ENCODE data around the gene MALSU1. TPM values are rescaled to one million over a fixed set of nuclear protein-coding genes. Genes with fewer than 3 reads are reported as not detected.
A peak's percentile ranks its signal among the peaks of the same experiment; 100 is the strongest.

The MALSU1 gene
- total RNA-seq, 2 donors from 2014 or later = 26.2 to 30.5 TPM

DNA sequence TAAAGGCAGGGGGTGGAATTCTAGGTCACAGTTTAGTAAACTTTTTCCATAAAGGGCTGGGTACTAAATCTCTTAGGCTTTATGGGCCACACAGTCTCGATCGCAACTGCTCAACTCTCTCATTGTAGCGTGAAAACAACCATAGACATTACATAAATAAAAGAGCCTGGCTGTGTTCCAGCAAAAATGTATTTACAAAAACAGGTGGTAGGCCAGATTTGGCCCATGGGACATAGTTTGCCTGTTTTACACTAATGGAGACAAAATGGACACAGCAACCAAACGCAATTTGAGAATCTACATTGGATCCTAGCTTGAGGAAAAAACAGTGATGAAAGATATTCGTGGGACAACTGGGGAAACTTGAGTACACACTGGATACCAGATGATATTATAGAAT is 23.2 kb upstream of the MALSU1 start:
- Mint-ChIP-seq H3K27ac (no peak overlapping the region), H3K4me1 (peaks cover 12% of the 10 kb centered on the region), H3K27me3 (peaks cover 10% of the 10 kb centered on the region), H3K4me3 (no peak overlapping the region), H3K36me3 (ENCODE audit: low read depth) (no peaks in the 10 kb centered on the region)
- DNase-seq = no peak
- no peak for ATAC-seq
- no peaks in the 10 kb centered on the region for H3K9me3 ChIP-seq (ENCODE audit: control insufficient read depth, low read length, poor library complexity, severe bottlenecking)

DNA sequence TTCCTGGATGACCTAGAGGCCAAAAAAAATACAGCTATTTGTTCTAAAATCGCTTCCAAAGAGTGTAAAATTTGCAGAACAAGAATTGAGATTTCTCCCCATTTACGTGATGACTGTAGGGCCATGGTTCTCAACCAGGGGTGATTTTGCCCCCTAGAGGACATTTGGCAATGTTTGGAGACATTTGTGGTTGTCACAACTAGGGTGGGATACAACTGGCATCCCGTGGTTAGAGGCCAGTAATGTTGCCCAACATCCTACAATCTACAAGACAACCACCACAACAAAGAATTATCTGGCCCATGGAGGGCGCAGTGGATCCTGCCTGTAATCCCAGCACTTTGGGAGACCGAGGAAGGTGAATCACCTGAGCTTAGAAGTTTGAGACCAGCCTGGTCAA is 22.8 kb upstream of the MALSU1 start:
- H3K36me3 Mint-ChIP-seq (ENCODE audit: low read depth) = no peaks in the 10 kb centered on the region
- H3K27ac Mint-ChIP-seq = no peak overlapping the region
- peaks cover 6% of the 10 kb centered on the region for H3K27me3 Mint-ChIP-seq
- ATAC-seq (no peak), DNase-seq (no peak)
- H3K4me1 Mint-ChIP-seq = peaks cover 12% of the 10 kb centered on the region
- no peaks in the 10 kb centered on the region for H3K9me3 ChIP-seq (ENCODE audit: control insufficient read depth, low read length, poor library complexity, severe bottlenecking)
- H3K4me3 Mint-ChIP-seq = no peak overlapping the region

DNA sequence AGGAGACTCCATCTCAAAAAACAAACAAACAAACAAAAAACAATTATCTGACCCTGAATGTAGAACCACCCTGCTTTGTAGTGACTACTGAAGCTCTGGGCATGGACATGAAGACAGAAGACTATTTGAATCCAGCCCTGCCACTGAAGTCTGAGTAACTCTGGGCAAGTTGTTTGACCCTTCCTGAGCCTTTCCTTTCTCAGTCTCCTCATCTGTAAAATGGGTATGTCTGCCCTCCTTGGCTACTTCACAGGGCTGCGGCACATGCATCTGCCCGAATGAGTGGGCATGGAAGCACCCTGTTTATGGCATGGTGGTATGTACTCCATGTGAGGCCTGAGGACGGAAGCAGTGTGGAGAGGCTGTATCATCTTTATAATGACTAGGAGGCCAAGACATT is 22.2 kb upstream of the MALSU1 start:
- no peak for ATAC-seq
- Mint-ChIP-seq H3K36me3 (ENCODE audit: low read depth) (no peaks in the 10 kb centered on the region), H3K4me3 (no peak overlapping the region), H3K4me1 (peaks cover 12% of the 10 kb centered on the region), H3K27me3 (peaks cover 5% of the 10 kb centered on the region), H3K27ac (no peak overlapping the region)
- DNase-seq = no peak
- no peaks in the 10 kb centered on the region for H3K9me3 ChIP-seq (ENCODE audit: control insufficient read depth, low read length, poor library complexity, severe bottlenecking)

DNA sequence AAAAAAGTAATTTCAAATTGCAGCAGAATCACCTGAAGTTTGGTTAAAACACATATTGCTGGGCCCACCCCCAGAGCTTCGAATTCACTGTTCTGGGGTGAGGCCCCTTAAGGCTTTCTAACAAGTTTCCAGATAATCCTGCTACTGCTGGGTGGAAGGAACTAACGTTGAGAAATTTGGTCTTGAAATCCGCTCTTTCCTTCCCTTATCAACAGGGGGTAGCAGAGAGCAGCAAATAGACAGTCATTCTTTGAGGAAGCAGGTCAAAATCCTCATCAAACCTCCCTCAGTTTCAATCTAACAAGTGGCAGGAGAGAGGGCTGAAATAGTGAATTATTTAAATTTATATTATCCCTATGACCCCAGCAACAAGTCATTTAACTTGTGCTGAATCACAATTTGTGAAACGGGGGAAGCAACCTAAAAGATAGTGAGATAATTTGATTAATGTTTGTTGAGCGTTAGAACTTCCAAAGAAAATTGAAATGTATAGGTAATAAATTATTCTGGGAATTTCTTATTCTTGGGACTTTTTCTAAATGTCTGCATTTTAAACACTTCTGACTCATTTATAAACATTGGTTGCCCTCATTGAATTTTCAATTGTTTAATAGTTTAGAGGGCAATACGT is 21.7 kb upstream of the MALSU1 start:
- Mint-ChIP-seq H3K27me3 (no peaks in the 10 kb centered on the region), H3K27ac (no peak overlapping the region), H3K4me1 (peaks cover 8% of the 10 kb centered on the region), H3K4me3 (no peak overlapping the region), H3K36me3 (ENCODE audit: low read depth) (no peaks in the 10 kb centered on the region)
- H3K9me3 ChIP-seq (ENCODE audit: control insufficient read depth, low read length, poor library complexity, severe bottlenecking) = no peaks in the 10 kb centered on the region
- ATAC-seq (peak; percentile 59), DNase-seq (no peak)

DNA sequence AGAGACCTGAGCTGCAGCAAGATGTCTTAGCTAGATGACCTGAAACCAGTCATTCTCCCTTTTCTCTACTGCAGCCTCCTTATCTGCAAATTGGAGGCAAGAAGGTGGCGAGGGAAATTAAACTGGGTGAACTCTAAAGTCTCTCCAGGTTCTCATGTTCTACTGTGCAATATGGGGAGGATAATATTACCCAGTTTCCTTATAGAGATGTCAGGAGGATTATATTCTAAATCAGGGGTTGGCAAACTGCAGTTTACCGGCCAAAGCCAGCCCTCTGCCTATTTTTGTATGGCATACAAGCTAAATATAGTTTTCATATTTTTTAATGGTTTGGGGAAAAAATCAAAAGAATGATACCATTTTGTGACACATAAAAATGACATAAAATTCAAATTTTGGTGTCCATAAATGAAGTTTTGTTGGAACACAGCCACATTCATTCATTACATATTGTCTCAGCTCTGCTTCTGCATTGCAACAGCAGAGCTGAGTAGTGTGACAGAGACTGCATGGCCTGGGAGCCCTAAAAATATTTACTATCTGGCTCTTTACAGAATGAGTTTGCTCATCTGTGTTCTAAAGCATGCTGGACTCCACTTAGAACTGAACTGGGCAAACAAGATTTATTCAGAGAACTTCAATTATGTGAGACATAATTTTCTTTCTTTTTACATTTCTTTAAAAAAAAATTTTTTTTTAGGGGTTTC is 19.2 kb upstream of the MALSU1 start:
- DNase-seq (no peak), ATAC-seq (no peak)
- H3K36me3 Mint-ChIP-seq (ENCODE audit: low read depth) = no peaks in the 10 kb centered on the region
- H3K4me1 Mint-ChIP-seq = no peaks in the 10 kb centered on the region
- no peak overlapping the region for H3K27ac Mint-ChIP-seq
- no peaks in the 10 kb centered on the region for H3K27me3 Mint-ChIP-seq
- H3K9me3 ChIP-seq (ENCODE audit: control insufficient read depth, low read length, poor library complexity, severe bottlenecking) = no peaks in the 10 kb centered on the region
- H3K4me3 Mint-ChIP-seq = no peak overlapping the region

DNA sequence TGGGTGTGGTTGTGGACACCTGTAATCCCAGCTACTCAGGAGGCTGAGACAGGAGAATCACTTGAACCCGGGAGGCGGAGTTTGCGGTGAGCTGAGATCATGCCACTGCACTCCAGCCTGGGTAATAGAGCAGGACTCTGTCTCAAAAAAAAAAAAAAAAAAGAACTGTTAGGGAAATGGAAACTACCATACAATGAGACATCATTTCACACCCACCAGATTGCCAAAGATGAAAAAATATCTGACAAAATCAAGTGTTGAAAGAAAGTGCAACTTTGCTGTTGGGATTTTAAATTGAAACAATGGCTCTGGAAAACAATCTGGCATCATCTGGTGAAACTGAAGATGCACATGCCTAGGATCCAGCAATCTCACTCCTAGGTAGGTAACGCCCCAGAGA is 16.1 kb upstream of the MALSU1 start:
- H3K9me3 ChIP-seq (ENCODE audit: control insufficient read depth, low read length, poor library complexity, severe bottlenecking) = no peaks in the 10 kb centered on the region
- Mint-ChIP-seq H3K27ac (no peak overlapping the region), H3K36me3 (ENCODE audit: low read depth) (no peaks in the 10 kb centered on the region), H3K4me3 (no peak overlapping the region), H3K27me3 (no peaks in the 10 kb centered on the region), H3K4me1 (peaks cover 4% of the 10 kb centered on the region)
- ATAC-seq (no peak), DNase-seq (no peak)

DNA sequence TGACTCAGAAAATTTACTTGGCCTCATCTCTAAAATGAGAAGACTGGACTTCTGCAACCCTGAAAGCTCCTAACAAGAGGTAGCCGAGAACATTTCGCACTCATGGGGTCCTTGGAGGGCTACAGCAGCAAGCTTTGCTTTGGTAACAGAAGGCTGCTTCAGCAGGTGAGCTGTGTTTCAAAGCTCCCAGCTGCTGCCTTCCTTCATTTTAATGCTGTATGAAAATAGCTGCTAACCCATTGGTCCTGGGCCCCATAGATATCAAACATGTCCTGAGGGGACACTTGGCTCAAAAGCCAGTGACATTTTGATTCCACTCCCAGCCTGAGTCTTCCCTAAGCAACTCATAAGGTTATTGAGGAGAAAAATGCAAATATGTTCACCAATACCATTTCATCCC is 14.3 kb upstream of the MALSU1 start:
- Mint-ChIP-seq H3K27me3 (no peaks in the 10 kb centered on the region), H3K4me3 (no peak overlapping the region), H3K36me3 (ENCODE audit: low read depth) (no peaks in the 10 kb centered on the region), H3K4me1 (peaks cover 4% of the 10 kb centered on the region), H3K27ac (no peak overlapping the region)
- ATAC-seq = no peak
- no peaks in the 10 kb centered on the region for H3K9me3 ChIP-seq (ENCODE audit: control insufficient read depth, low read length, poor library complexity, severe bottlenecking)
- DNase-seq = no peak

DNA sequence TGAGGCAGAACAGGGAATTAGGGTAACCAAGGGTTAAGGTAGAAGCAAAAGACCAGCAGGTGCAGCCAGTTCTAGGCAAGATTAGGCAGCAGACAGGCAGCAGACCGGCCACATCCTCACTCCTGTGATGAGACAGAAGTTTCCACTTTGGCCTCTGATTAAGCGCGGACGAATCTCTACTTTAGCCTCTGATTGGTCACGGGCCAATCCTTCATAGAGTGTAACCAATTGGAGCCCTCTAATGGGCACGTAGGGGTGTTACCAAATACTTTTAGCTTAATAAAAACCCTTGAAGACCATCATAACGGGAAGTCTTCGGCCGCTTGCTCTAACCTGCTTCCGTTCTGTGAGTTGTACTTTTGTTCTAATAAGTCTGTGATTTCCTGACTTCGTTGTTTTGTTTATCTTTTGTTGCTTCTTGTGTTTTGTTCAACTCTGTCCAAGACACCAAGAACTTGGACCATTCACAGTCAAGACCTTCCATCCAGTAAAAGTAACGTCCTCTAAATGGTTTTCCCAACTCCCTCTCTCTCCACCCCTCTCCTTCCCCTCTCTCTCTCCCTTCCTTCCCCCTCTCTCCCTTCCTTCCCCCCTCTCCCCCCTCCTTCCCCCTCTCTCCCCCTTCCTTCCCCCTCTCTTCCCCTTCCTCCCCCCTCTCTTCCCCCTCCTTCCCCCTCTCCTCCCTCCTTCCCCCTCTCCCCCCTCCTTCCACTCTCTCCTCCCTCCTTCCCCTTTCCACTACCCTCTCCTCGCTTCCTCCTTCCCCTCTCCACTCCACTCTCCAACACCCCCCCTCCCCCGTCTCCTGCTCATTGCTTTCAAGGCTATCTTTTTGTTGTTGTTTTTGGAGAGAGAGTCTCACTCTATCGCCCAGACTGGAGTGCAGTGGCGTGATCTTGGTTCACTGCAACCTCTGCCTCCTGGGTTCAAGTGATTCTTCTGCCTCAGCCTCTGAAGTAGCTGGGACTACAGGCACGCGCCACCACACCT is 13.2 kb upstream of the MALSU1 start:
- H3K4me3 Mint-ChIP-seq = no peak overlapping the region
- no peak overlapping the region for H3K27ac Mint-ChIP-seq
- no peak for ATAC-seq

DNA sequence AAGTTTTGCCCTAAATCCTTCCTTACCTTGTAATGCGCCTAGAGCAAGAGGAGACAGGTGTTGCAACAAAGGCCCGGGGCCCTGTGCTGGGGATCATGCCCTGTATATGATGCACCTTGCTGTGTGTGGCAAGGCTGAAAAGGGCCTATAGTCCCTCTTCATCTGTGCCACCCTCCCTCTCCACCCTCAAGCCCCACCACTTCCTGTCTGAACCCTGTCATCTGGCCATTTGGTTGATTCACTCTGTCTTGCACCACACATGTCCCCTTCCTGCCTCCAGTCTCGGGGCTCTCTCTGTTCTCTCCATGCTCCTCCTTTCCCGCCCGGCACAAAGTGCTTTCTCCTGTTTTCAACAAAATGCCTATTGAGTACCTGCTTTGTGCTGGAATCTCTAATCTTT is 11.5 kb upstream of the MALSU1 start:
- no peak overlapping the region for H3K4me3 Mint-ChIP-seq
- H3K9me3 ChIP-seq (ENCODE audit: control insufficient read depth, low read length, poor library complexity, severe bottlenecking) = no peaks in the 10 kb centered on the region
- H3K27ac Mint-ChIP-seq = no peak overlapping the region
- peaks cover 6% of the 10 kb centered on the region for H3K27me3 Mint-ChIP-seq
- H3K4me1 Mint-ChIP-seq = peaks cover 4% of the 10 kb centered on the region
- DNase-seq (no peak), ATAC-seq (no peak)
- H3K36me3 Mint-ChIP-seq (ENCODE audit: low read depth) = no peaks in the 10 kb centered on the region

More for the DNA sequence above, 13.2 kb upstream of the MALSU1 start:
- H3K9me3 ChIP-seq (ENCODE audit: control insufficient read depth, low read length, poor library complexity, severe bottlenecking) = no peaks in the 10 kb centered on the region
- DNase-seq = no peak
- H3K4me1 Mint-ChIP-seq = peaks cover 4% of the 10 kb centered on the region
- no peaks in the 10 kb centered on the region for H3K27me3 Mint-ChIP-seq
- no peaks in the 10 kb centered on the region for H3K36me3 Mint-ChIP-seq (ENCODE audit: low read depth)

DNA sequence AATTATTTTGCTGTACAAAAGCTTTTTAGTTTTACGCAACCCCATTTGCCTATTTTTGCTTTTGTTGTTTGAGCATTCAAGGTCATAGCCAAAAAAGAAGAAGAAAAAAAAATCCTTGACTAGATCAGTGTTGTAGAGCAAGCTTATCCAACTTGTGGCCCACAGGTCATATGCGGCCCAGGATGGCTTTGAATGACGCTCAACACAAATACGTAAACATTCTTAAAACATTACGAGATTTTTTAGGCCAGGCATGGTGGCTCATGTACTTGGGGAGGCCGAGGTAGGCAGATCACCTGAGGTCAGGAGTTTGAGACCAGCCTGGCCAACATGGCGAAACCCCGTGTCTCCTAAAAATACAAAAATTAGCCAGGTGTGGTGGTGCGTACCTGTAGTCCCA is 8.1 kb upstream of the MALSU1 start:
- Mint-ChIP-seq H3K4me1 (peaks cover 4% of the 10 kb centered on the region), H3K36me3 (ENCODE audit: low read depth) (no peaks in the 10 kb centered on the region), H3K27ac (no peak overlapping the region), H3K27me3 (peaks cover 19% of the 10 kb centered on the region), H3K4me3 (no peak overlapping the region)
- DNase-seq (no peak), ATAC-seq (no peak)
- no peaks in the 10 kb centered on the region for H3K9me3 ChIP-seq (ENCODE audit: control insufficient read depth, low read length, poor library complexity, severe bottlenecking)

DNA sequence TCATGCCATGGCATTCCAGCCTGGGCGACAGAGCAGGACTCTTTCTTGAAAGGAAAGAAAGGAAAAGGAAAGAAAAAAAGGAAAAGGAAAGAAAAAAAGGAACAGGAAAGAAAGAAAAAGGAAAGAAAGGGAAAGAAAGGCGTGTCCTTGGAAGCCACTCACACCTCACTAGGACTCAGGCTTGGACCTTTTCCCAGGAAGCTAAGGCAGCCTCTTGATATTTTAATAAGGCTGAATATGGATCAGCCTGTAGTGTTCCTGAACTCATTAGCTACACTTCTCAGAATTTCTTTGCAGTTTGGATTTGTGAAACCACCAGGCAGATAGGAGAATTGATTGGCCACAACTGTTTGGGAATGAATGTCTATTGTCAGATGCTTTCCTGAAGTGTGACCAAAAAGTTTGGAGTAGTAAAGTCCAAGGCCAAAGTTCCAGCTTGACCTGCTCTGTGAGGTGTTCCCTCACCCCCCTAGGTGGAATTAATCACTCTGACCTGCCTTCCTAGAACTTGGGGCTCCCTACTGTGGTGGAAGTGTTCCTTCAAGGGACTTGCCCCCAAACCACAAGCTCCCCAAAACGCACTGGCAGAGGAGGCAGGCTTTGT is 7.1 kb upstream of the MALSU1 start:
- no peak overlapping the region for H3K4me3 Mint-ChIP-seq
- H3K36me3 Mint-ChIP-seq (ENCODE audit: low read depth) = no peaks in the 10 kb centered on the region

DNA sequence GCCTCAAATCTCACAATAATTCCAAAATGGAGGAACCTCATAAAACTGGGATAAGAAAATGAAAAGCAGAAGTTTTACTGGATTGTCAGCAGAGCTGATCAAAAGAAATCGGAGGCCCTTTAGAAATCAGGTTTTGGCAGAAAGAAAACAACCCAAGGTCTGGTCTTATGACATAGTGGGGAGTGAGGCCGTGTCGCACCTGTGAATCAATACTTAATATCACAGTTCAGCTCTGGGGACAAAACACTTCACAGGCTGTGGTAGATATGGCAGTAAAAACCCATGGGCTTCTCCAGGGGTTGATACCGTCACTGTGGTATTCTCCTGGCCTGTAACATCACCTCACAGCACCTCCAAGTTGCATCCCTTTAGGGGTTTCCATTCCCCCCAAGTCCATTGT is 6.5 kb upstream of the MALSU1 start:
- Mint-ChIP-seq H3K4me1 (peaks cover 4% of the 10 kb centered on the region), H3K27me3 (peaks cover 29% of the 10 kb centered on the region), H3K36me3 (ENCODE audit: low read depth) (no peaks in the 10 kb centered on the region), H3K4me3 (no peak overlapping the region), H3K27ac (no peak overlapping the region)
- ATAC-seq (no peak), DNase-seq (no peak)
- no peaks in the 10 kb centered on the region for H3K9me3 ChIP-seq (ENCODE audit: control insufficient read depth, low read length, poor library complexity, severe bottlenecking)

More for the DNA sequence above, 7.1 kb upstream of the MALSU1 start:
- peaks cover 29% of the 10 kb centered on the region for H3K27me3 Mint-ChIP-seq
- no peaks in the 10 kb centered on the region for H3K9me3 ChIP-seq (ENCODE audit: control insufficient read depth, low read length, poor library complexity, severe bottlenecking)
- H3K27ac Mint-ChIP-seq = peak overlapping the region; percentile 3
- DNase-seq (no peak), ATAC-seq (no peak)
- H3K4me1 Mint-ChIP-seq = peaks cover 4% of the 10 kb centered on the region

DNA sequence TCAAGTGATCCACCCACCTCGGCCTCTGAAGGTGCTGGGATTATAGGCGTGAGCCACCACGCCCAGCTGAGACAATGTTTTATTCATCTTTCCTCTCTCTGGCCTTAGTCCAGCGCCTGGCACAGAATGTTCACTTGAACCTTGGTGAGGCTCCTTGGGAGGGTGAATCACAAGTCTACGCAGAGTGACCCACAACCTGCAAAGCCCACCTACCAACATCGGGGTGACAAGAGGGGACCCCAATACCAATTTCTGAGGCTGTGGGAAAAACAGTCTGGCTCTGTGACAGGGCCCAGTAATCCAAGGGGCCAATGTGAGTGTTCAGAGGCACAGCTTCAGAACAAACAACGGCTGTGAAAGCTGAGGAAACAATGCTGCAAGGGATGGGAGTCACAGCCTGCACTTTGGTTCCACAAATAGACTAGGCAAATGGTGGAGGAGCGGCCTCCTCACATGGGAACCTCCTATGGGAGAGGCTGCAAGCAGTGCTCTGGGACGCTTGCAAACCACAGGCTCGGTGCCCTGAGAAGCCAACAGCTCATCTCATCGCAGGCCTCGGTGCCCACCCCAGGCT is 5.6 kb upstream of the MALSU1 start:
- H3K9me3 ChIP-seq (ENCODE audit: control insufficient read depth, low read length, poor library complexity, severe bottlenecking) = no peaks in the 10 kb centered on the region
- no peak overlapping the region for H3K4me3 Mint-ChIP-seq
- no peak for DNase-seq
- H3K27me3 Mint-ChIP-seq = peaks cover 29% of the 10 kb centered on the region
- H3K4me1 Mint-ChIP-seq = no peaks in the 10 kb centered on the region
- no peaks in the 10 kb centered on the region for H3K36me3 Mint-ChIP-seq (ENCODE audit: low read depth)
- no peak overlapping the region for H3K27ac Mint-ChIP-seq
- ATAC-seq = no peak

All from T-helper 17 cell (primary cell).